HG02970 (cell line): Measurements from ENCODE around the gene KCNC3.

Experiments
- ATAC-seq: cut with Tn5 transposase; IDR thresholded peaks from one replicate; pipeline ENCODE4 v1.9.1; 2021; ENCODE audit warnings: mild to moderate bottlenecking, moderate library complexity, moderate number of reproducible peaks; ENCODE audit not compliant: unreplicated experiment, low FRiP score

Gene KCNC3

GRCh38 chr19:50280983-50281382, 48.2 kb downstream of the KCNC3 start:
- no peak for ATAC-seq

- ATAC-seq: no peak
Measured at GRCh38 chr19:50280074-50280473, 49.1 kb downstream of the KCNC3 start.

- ATAC-seq: no peak
Measured at GRCh38 chr19:50277966-50278580, 51.1 kb downstream of the KCNC3 start.

GRCh38 chr19:50276370-50277063, 52.7 kb downstream of the KCNC3 start:
- ATAC-seq: no peak

- no peak for ATAC-seq
Measured at GRCh38 chr19:50275577-50276368, 53.4 kb downstream of the KCNC3 start.

- no peak for ATAC-seq
Measured at GRCh38 chr19:50273821-50274220, 55.4 kb downstream of the KCNC3 start.

GRCh38 chr19:50272263-50272897, 56.8 kb downstream of the KCNC3 start:
- no peak for ATAC-seq

GRCh38 chr19:50269653-50270052, 59.5 kb downstream of the KCNC3 start:
- no peak for ATAC-seq

- no peak for ATAC-seq
Measured at GRCh38 chr19:50268501-50268900, 60.7 kb downstream of the KCNC3 start.

- ATAC-seq: no peak
Measured at GRCh38 chr19:50268041-50268440, 61.1 kb downstream of the KCNC3 start.

- ATAC-seq: no peak
Measured at GRCh38 chr19:50266896-50267295, 62.3 kb downstream of the KCNC3 start.

- no peak for ATAC-seq
Measured at GRCh38 chr19:50266041-50266440, 63.1 kb downstream of the KCNC3 start.

GRCh38 chr19:50264483-50265186, 64.5 kb downstream of the KCNC3 start:
- no peak for ATAC-seq

GRCh38 chr19:50263176-50263575, 66.0 kb downstream of the KCNC3 start:
- no peak for ATAC-seq
